ENCODE results near the gene MIER2. TPM values are rescaled to one million over a fixed set of nuclear protein-coding genes. Genes with fewer than 3 reads are reported as not detected.

The MIER2 gene
- total RNA-seq, 1 donor from 2014 or later, result 44.5 TPM

DNA sequence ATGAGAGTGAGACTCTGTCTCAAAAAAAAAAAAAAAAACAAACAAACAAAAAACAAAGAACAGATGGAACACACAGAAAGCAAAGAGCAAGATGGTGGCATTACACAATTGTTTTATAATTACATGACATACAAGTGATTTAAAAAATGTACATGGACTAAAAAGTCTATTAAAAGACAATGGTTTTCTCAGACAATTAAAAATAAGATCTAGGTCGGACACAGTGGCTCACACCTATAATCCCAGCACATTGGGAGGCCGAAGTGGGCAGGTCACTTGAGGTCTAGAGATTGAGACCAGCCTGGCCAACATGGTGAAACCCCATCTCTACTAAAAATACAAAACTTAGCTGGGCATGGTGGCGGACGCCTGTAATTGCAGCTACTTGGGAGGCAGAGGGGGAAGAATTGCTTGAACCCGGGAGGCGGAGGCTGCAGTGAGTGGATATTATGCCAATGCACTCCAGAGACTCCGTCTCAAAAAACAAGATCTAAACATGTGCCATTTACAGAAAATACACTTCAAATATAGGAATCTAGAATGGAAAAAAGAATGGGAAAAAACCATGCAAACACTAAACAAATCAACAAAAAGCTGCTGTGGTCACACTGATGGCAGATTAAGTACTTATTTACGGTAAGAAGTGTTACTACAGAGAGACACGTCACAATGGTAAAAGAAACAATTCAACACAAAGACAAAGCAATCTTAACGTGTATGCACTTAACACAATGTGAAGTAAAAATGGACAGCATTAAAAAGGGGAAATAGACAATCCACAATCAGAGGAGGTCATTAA lies 26.7 kb downstream of the MIER2 start:
- TF ChIP-seq, protein P1, sequence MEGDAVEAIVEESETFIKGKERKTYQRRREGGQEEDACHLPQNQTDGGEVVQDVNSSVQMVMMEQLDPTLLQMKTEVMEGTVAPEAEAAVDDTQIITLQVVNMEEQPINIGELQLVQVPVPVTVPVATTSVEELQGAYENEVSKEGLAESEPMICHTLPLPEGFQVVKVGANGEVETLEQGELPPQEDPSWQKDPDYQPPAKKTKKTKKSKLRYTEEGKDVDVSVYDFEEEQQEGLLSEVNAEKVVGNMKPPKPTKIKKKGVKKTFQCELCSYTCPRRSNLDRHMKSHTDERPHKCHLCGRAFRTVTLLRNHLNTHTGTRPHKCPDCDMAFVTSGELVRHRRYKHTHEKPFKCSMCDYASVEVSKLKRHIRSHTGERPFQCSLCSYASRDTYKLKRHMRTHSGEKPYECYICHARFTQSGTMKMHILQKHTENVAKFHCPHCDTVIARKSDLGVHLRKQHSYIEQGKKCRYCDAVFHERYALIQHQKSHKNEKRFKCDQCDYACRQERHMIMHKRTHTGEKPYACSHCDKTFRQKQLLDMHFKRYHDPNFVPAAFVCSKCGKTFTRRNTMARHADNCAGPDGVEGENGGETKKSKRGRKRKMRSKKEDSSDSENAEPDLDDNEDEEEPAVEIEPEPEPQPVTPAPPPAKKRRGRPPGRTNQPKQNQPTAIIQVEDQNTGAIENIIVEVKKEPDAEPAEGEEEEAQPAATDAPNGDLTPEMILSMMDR (IDR thresholded peaks at IDR 0.05), result peak; percentile 10
- Mint-ChIP-seq H3K27ac (ENCODE audit: unreplicated experiment) (no peak overlapping the region), H3K36me3 (ENCODE audit: low read depth) (peaks cover 46% of the 10 kb centered on the region), H3K4me3 (ENCODE audit: unreplicated experiment) (no peak overlapping the region), H3K27me3 (ENCODE audit: low read depth) (no peaks in the 10 kb centered on the region), H3K9me3 (ENCODE audit: low read depth) (peaks cover 9% of the 10 kb centered on the region), H3K4me1 (ENCODE audit: low read depth) (peaks cover 4% of the 10 kb centered on the region)
- DNase-seq (ENCODE audit: low spot score), result peak; percentile 19

DNA sequence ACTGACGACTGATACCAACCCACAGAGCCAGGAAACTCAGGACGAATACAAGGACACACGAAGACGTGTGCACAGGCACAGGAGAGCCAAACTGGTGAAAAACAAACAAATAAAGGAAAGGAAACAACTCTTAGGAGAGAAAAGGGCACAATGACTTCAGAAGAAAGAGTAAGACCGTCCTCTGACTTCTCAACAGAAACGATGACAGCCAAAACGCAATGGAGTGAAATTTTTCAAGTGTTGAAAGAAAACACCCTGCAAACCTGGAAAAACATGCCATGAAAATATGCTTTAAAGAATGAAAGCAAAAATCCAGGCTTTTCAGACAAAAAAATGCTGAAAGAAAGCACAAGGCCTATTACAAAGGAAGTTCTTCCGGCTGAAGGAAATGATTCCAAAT lies 28.8 kb downstream of the MIER2 start:
- H3K36me3 Mint-ChIP-seq (ENCODE audit: low read depth), result peaks cover 46% of the 10 kb centered on the region
- TF ChIP-seq, protein P1 (IDR thresholded peaks at IDR 0.05), result no peak
- peak overlapping the region; percentile 64 for H3K27ac Mint-ChIP-seq (ENCODE audit: unreplicated experiment)
- peaks cover 9% of the 10 kb centered on the region for H3K9me3 Mint-ChIP-seq (ENCODE audit: low read depth)
- no peak for DNase-seq (ENCODE audit: low spot score)
- H3K27me3 Mint-ChIP-seq (ENCODE audit: low read depth), result no peaks in the 10 kb centered on the region
- H3K4me1 Mint-ChIP-seq (ENCODE audit: low read depth), result peaks cover 4% of the 10 kb centered on the region
- H3K4me3 Mint-ChIP-seq (ENCODE audit: unreplicated experiment), result no peak overlapping the region

DNA sequence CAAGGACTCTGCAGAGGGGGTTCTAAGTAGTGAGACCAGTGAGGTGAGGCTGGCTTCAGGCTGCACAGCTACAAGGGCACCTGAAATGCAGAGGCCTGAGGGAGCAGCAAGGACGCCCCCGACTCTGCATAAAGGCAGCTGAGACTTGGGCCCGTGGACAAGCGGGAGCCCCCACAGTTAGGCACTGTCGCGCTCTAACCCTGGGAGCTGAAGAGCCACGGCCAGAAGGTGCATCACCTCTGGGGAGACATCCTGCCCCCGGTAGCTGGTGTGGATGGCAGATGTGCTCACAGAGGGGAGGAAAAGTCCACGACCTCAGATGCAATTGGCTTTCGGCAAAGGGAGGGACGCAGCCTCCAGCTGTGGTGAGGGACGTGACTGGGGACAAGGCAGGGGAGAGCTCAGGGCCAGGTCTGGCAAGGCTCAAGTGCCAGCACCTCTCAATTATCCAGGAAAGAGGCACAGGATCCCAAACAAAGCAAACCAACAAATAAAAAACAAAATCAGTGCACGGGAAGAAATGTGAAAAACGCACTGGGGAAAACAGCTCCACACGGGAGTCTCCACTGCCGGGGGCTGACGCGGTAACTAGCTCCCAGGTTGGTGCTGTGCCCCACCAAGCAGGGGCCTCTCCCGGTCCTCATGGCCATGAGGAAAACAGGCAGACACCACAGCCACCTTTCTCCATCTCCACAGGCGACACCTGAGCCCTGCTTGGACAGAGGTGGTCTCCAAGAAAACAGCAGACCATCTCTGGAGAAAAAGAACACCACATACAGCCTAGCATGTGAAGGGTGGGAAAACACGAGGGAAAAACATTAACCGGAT lies 30.4 kb downstream of the MIER2 start:
- Mint-ChIP-seq H3K36me3 (ENCODE audit: low read depth) (peaks cover 39% of the 10 kb centered on the region), H3K27me3 (ENCODE audit: low read depth) (no peaks in the 10 kb centered on the region), H3K4me3 (ENCODE audit: unreplicated experiment) (no peak overlapping the region), H3K9me3 (ENCODE audit: low read depth) (peaks cover 9% of the 10 kb centered on the region), H3K27ac (ENCODE audit: unreplicated experiment) (no peak overlapping the region), H3K4me1 (ENCODE audit: low read depth) (peaks cover 4% of the 10 kb centered on the region)
- DNase-seq (ENCODE audit: low spot score), result peak; percentile 66
- TF ChIP-seq, protein P1 (IDR thresholded peaks at IDR 0.05), result no peak

DNA sequence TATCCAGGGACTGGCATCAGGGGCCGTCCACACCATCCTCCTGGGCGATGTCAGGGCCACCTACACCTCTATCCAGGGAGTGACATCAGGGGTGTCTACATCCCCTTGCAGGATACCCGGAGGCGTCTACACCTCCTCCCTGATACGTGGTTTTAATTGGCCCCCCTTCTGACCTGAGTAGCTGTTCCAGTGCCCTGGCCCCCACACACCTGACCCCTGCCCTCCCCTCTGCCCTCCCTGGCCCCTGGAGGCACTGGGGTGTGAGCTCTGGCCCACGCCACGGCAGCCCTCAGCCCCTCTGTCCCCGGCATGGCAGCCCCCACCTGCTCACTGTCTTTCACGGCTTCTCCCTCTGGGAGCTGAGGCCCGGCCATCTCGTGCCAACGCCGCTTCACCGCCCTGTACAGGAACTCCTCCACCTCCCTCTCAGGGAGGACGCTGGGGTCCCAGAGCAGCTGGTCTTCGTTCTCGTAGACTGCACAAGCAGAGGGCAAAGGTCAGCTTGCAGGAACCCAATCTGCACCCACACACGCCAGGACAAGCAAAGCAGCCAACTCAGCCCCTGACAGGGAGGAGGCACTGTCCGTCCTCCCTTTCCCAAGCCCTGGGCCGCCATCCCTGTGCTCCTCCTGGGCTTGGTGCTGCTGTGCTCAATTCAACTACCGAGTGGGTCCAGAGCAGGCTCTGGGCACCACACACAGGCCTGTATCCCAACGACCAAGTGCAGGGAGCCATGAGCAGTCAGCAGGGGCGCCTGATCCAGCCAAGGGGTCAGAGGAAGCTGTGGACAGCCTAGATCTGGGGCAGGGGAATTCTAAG lies 31.2 kb downstream of the MIER2 start:
- no peak overlapping the region for H3K4me3 Mint-ChIP-seq (ENCODE audit: unreplicated experiment)
- peaks cover 8% of the 10 kb centered on the region for H3K9me3 Mint-ChIP-seq (ENCODE audit: low read depth)
- H3K4me1 Mint-ChIP-seq (ENCODE audit: low read depth), result peaks cover 4% of the 10 kb centered on the region
- H3K27ac Mint-ChIP-seq (ENCODE audit: unreplicated experiment), result no peak overlapping the region
- DNase-seq (ENCODE audit: low spot score), result peak; percentile 90
- H3K27me3 Mint-ChIP-seq (ENCODE audit: low read depth), result no peaks in the 10 kb centered on the region
- peaks cover 36% of the 10 kb centered on the region for H3K36me3 Mint-ChIP-seq (ENCODE audit: low read depth)
- TF ChIP-seq, protein P1 (IDR thresholded peaks at IDR 0.05), result no peak

Data from chondrocyte (in vitro differentiated cells).